GM12891 (cell line): ENCODE data around the gene PDZRN4.

Experiments
- POLR2A ChIP-seq: IDR thresholded peaks from 2 replicates; pipeline ENCODE4 v1.6.1; 2011; ENCODE audit warnings: low read depth, low read length, control low read depth
- POLR2AphosphoS5 ChIP-seq: IDR thresholded peaks from 2 replicates; pipeline ENCODE4 v1.6.1; 2011; ENCODE audit warnings: low read depth, low read length, control low read depth
- SPI1 ChIP-seq: IDR thresholded peaks from 2 replicates; pipeline ENCODE4 v1.6.1; 2011; ENCODE audit warnings: low read depth, low read length, control low read depth
- TAF1 ChIP-seq: IDR thresholded peaks from 2 replicates; pipeline ENCODE4 v1.6.1; 2011; ENCODE audit warnings: low read depth, low read length, control low read depth

DNA sequence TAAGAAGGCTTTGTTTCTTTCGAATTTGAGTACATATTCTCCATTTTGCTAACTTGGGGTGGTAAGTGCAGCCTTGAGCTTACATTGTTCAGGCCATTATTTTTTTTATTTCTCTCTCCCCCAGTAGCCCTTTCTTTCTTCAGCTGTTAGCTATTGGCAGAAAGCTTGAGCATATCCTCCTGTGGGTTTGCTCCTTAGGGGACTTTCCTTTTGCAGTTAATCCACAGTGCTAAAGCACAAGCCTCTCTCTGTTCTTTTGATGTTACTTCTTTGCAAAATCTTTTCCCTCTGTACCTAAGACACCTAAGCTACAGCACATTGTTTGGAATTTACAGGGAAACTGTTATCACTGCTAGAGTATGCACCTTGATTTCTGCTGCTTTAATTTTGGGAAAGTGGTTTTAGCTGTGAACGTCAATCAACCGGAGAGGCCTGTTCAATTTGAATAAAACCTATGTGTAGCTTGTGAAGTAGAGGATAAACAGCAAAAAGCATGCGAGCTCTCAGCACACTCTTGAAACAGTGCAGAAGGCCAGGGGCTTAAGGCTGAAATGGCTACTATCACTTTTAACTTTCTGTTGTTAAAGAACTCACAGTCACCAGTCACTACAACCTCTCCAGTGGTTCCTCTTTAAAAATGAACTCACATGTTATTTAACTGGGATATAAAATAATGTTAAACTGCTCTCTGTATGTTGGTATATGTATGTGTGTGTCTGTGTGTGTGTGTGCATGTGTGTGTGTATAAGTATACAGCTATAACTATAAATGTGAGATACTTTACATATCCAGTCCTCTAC, 139.2 kb downstream of the PDZRN4 start:
- no peak for TF ChIP-seq POLR2AphosphoS5
- no peak for TF ChIP-seq TAF1
- no peak for TF ChIP-seq POLR2A
- no peak for TF ChIP-seq SPI1
